Measurements from ENCODE around the gene HELB.

Gene HELB

DNA sequence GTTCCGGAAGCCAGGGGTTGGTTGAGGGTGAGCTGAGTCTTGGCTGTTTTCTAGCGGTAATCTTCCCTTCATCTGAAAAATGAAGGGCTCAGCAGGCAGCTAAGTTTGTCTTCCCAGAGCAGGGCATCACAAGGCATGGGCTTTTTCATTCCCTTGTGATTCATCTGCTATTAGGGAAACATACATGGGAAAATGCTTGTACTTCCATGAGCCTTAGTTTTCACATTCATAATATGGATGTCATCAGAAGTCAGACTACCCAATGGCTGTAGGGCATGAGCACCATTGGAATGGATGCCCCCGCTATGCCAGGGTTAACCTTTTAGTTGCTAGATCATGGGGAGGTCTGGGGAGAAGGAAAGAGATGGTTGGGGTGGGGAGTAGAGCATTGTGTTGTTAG lies 18.7 kb downstream of the HELB start:
- Histone ChIP-seq H3K9me3 (ENCODE audit: control insufficient read depth, insufficient read depth, low read length) (no peaks in the 10 kb centered on the region), H3K9ac (ENCODE audit: low read depth, low read length) (no peak overlapping the region), H3K36me3 (ENCODE audit: insufficient read depth, low read length) (0 out of 2 replicates have a peak, but pooled peaks cover 3% of the 10 kb centered on the region), H3K4me1 (ENCODE audit: insufficient read depth, low read length) (no peaks in the 10 kb centered on the region)

GRCh38 chr12:66321435-66321834 lies 19.1 kb downstream of the HELB start:
- 0 out of 2 replicates have a peak, but pooled peaks cover 3% of the 10 kb centered on the region for H3K36me3 ChIP-seq (ENCODE audit: insufficient read depth, low read length)
- no peak overlapping the region for H3K9ac ChIP-seq (ENCODE audit: low read depth, low read length)
- no peaks in the 10 kb centered on the region for H3K4me1 ChIP-seq (ENCODE audit: insufficient read depth, low read length)
- H3K9me3 ChIP-seq (ENCODE audit: control insufficient read depth, insufficient read depth, low read length) = no peaks in the 10 kb centered on the region

GRCh38 chr12:66323017-66323416 lies 20.7 kb downstream of the HELB start:
- Histone ChIP-seq H3K9me3 (ENCODE audit: control insufficient read depth, insufficient read depth, low read length) (no peaks in the 10 kb centered on the region), H3K36me3 (ENCODE audit: insufficient read depth, low read length) (0 out of 2 replicates have a peak, but pooled peaks cover 3% of the 10 kb centered on the region), H3K4me1 (ENCODE audit: insufficient read depth, low read length) (no peaks in the 10 kb centered on the region), H3K9ac (ENCODE audit: low read depth, low read length) (no peak overlapping the region)

GRCh38 chr12:66329941-66330340 lies 27.6 kb downstream of the HELB start:
- H3K9me3 ChIP-seq (ENCODE audit: control insufficient read depth, insufficient read depth, low read length) = no peaks in the 10 kb centered on the region
- H3K4me1 ChIP-seq (ENCODE audit: insufficient read depth, low read length) = no peaks in the 10 kb centered on the region
- H3K9ac ChIP-seq (ENCODE audit: low read depth, low read length) = no peak overlapping the region
- H3K36me3 ChIP-seq (ENCODE audit: insufficient read depth, low read length) = peaks cover 3% of the 10 kb centered on the region; the same call in 1 of the 2 replicates

GRCh38 chr12:66331016-66331415 lies 28.7 kb downstream of the HELB start:
- Histone ChIP-seq H3K36me3 (ENCODE audit: insufficient read depth, low read length) (no peaks in the 10 kb centered on the region; the same call in 1 of the 2 replicates), H3K4me1 (ENCODE audit: insufficient read depth, low read length) (no peaks in the 10 kb centered on the region), H3K9ac (ENCODE audit: low read depth, low read length) (no peak overlapping the region), H3K9me3 (ENCODE audit: control insufficient read depth, insufficient read depth, low read length) (no peaks in the 10 kb centered on the region)

- Histone ChIP-seq H3K9ac (ENCODE audit: low read depth, low read length) (no peak overlapping the region), H3K4me1 (ENCODE audit: insufficient read depth, low read length) (no peaks in the 10 kb centered on the region), H3K9me3 (ENCODE audit: control insufficient read depth, insufficient read depth, low read length) (no peaks in the 10 kb centered on the region), H3K36me3 (ENCODE audit: insufficient read depth, low read length) (no peaks in the 10 kb centered on the region; the same call in 1 of the 2 replicates)
Observed at GRCh38 chr12:66331814-66332213, 29.5 kb downstream of the HELB start.

- H3K36me3 ChIP-seq (ENCODE audit: insufficient read depth, low read length) = no peaks in the 10 kb centered on the region; the same call in none of the 2 replicates
- H3K9me3 ChIP-seq (ENCODE audit: control insufficient read depth, insufficient read depth, low read length) = 0 out of 2 replicates have a peak, but pooled peaks cover 2% of the 10 kb centered on the region
- no peaks in the 10 kb centered on the region for H3K4me1 ChIP-seq (ENCODE audit: insufficient read depth, low read length)
- H3K9ac ChIP-seq (ENCODE audit: low read depth, low read length) = no peak overlapping the region
Observed at GRCh38 chr12:66335746-66336145, 33.5 kb downstream of the HELB start.

DNA sequence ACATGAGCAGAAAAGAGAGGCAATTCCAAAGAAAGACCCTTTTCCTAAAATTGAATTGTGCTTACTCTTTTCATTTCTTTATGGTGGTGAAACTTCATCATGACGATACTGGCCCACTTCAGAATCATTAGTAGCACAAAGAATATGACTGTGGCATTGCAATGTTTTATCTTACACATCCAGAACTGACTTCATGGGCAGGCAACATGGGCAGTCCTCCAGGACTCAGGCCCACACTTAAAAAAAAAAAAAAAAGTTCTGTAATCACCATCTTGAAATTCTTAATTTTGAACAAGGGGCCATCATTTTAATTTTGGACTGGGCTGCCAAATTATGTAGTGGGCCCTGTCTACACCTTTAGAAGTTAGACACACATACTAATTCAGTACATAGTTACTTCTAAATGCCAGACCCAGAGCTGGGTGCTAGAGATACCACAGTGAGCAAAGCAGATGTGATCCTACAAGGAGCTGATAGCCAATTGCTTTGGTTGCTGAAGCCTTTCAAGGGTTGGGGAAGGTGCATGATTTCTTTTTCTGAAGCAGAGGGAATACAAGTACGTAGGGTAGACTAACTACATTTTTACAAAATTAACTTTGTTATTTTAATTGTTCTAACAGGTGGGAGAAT lies 35.2 kb downstream of the HELB start:
- Histone ChIP-seq H3K36me3 (ENCODE audit: insufficient read depth, low read length) (no peaks in the 10 kb centered on the region; the same call in 1 of the 2 replicates), H3K9ac (ENCODE audit: low read depth, low read length) (no peak overlapping the region), H3K4me1 (ENCODE audit: insufficient read depth, low read length) (no peaks in the 10 kb centered on the region), H3K9me3 (ENCODE audit: control insufficient read depth, insufficient read depth, low read length) (peaks cover 14% of the 10 kb centered on the region)

DNA sequence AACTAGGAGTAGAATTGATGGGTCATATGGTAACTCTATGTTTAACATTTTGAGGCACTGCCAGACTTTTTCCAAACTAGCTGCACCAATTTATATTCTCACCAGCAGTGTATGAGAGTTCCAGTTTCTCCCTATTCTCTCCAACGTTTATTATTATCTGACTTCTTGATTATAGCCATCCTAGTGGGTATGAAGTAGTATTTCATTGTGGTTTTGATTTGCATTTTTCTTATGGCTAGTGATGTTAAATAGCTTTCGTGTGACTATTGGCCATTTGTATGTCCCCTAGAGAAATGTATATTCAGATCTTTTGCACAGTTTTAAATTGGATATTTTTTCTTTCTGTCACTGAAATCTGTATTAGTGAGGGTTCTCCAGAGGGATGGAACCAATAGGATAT lies 37.8 kb downstream of the HELB start:
- no peaks in the 10 kb centered on the region for H3K4me1 ChIP-seq (ENCODE audit: insufficient read depth, low read length)
- no peaks in the 10 kb centered on the region; the same call in 1 of the 2 replicates for H3K36me3 ChIP-seq (ENCODE audit: insufficient read depth, low read length)
- H3K9ac ChIP-seq (ENCODE audit: low read depth, low read length) = no peak overlapping the region
- H3K9me3 ChIP-seq (ENCODE audit: control insufficient read depth, insufficient read depth, low read length) = peaks cover 14% of the 10 kb centered on the region

DNA sequence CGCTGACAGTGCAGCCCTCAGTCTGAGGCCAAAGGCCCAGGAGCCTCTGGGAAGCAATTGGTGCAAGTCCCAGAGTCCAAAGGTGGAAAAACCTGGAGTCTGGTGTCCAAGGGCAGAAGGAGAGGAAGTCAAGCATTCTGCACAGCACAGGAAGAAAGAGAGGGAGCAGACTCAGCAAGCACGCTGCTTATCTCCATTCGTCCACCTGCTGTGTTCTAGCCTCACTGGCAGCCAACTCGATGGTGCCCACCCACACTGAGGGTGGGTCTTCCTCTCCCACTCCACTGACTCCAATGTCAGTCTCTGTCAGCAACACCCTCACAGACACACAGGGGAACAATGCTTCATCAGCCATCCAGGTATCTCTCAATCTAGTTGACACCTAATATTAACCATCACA lies 38.8 kb downstream of the HELB start:
- Histone ChIP-seq H3K4me1 (ENCODE audit: insufficient read depth, low read length) (no peaks in the 10 kb centered on the region), H3K36me3 (ENCODE audit: insufficient read depth, low read length) (no peaks in the 10 kb centered on the region; the same call in 1 of the 2 replicates), H3K9me3 (ENCODE audit: control insufficient read depth, insufficient read depth, low read length) (peaks cover 14% of the 10 kb centered on the region), H3K9ac (ENCODE audit: low read depth, low read length) (no peak overlapping the region)

DNA sequence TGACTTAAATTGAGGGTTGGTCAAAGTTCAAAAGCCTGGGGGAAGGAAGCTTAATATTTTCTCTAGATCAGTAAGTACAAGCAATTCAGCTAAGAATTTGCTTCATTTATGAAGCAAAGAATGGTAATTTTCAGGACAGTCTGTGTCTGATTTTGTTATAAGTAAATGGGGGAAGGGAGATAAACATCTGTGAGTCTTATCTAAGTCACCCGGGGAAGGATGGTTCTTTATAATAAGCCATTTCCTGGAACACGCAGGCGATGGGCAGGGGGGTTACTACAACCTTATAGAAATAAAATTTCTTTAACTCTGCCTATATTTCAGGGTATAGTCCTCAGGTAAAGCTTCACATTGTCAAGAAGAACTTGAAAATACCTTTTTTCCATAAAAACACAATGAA lies 42.9 kb downstream of the HELB start:
- Histone ChIP-seq H3K4me1 (ENCODE audit: insufficient read depth, low read length) (no peaks in the 10 kb centered on the region), H3K9ac (ENCODE audit: low read depth, low read length) (no peak overlapping the region), H3K9me3 (ENCODE audit: control insufficient read depth, insufficient read depth, low read length) (peaks cover 12% of the 10 kb centered on the region), H3K36me3 (ENCODE audit: insufficient read depth, low read length) (no peaks in the 10 kb centered on the region)

GRCh38 chr12:66345956-66346355 lies 43.7 kb downstream of the HELB start:
- Histone ChIP-seq H3K9me3 (ENCODE audit: control insufficient read depth, insufficient read depth, low read length) (peaks cover 12% of the 10 kb centered on the region), H3K4me1 (ENCODE audit: insufficient read depth, low read length) (no peaks in the 10 kb centered on the region), H3K36me3 (ENCODE audit: insufficient read depth, low read length) (no peaks in the 10 kb centered on the region), H3K9ac (ENCODE audit: low read depth, low read length) (no peak overlapping the region)

- Histone ChIP-seq H3K4me1 (ENCODE audit: insufficient read depth, low read length) (no peaks in the 10 kb centered on the region), H3K9me3 (ENCODE audit: control insufficient read depth, insufficient read depth, low read length) (no peaks in the 10 kb centered on the region), H3K9ac (ENCODE audit: low read depth, low read length) (no peak overlapping the region), H3K36me3 (ENCODE audit: insufficient read depth, low read length) (no peaks in the 10 kb centered on the region)
Observed at GRCh38 chr12:66351301-66351700, 49.0 kb downstream of the HELB start.

DNA sequence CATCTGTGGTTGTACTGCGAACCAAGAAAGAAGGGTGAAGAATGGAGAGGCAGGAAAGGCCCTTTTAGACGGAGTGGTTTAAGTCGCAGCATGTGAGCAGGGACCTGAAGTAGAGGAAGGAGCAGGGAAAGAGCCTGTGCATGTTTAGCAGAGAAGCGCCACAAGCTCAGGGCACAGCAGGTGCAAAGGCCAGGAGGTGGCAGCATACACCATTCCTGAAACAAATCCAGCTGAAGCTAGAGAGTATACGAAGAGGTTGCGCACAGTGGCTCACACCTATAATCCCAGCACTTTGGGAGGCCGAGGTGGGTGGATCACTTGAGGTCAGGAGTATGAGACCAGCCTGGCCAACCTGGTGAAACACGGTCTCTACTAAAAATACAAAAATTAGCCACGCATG lies 49.9 kb downstream of the HELB start:
- no peaks in the 10 kb centered on the region for H3K9me3 ChIP-seq (ENCODE audit: control insufficient read depth, insufficient read depth, low read length)

DNA sequence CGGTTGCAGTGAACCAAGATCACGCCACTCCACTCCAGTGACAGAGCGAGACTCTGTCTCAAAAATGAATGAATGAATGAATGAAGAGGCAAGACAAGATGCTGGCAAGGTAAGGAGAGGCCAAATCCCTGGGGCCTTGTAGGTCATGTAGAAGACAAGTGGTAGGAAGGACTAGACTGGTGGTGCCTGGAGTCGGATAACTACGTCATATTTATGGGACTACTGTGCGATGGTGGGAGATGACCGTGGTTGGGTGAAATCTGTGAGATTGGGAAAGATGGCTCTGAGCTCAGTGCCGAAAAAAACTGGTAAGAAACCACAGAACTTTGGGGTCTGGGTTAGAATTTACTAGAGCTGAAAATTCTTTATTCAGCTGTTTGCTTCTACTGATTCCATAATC lies 50.6 kb downstream of the HELB start:
- Histone ChIP-seq H3K9ac (ENCODE audit: low read depth, low read length) (no peak overlapping the region), H3K36me3 (ENCODE audit: insufficient read depth, low read length) (no peaks in the 10 kb centered on the region), H3K9me3 (ENCODE audit: control insufficient read depth, insufficient read depth, low read length) (no peaks in the 10 kb centered on the region), H3K4me1 (ENCODE audit: insufficient read depth, low read length) (peaks cover 5% of the 10 kb centered on the region)

More for the DNA sequence above, 49.9 kb downstream of the HELB start:
- no peak overlapping the region for H3K9ac ChIP-seq (ENCODE audit: low read depth, low read length)
- no peaks in the 10 kb centered on the region for H3K36me3 ChIP-seq (ENCODE audit: insufficient read depth, low read length)
- H3K4me1 ChIP-seq (ENCODE audit: insufficient read depth, low read length) = peaks cover 3% of the 10 kb centered on the region
